OCI-LY1 (cell line): ENCODE measurements around the gene SLC29A1.

Experiments used
- H2AFZ ChIP-seq: fragments of 200-600 bp; sonication (generic), shearing (Covaris generic); 2 replicates; pipeline ENCODE4 v1.6.0; 2014; ENCODE audit warnings: antibody characterized with exemption, mild to moderate bottlenecking, low read length
- H3F3A ChIP-seq: fragments of 200-600 bp; sonication (generic), shearing (Covaris generic); 2 replicates; pipeline ENCODE4 v1.6.0; 2014; ENCODE audit warnings: mild to moderate bottlenecking, antibody characterized with exemption, low read length, moderate library complexity; ENCODE audit not compliant: insufficient read depth
- H3K27ac ChIP-seq: fragments of 200-600 bp; sonication (generic); 2 replicates; pipeline ENCODE4 v1.5.1; 2014; ENCODE audit warnings: low read length, mixed run types, mild to moderate bottlenecking, low read depth; ENCODE audit not compliant: poor library complexity, severe bottlenecking
- H3K27me3 ChIP-seq: fragments of 200-600 bp; sonication (generic); 2 replicates; pipeline ENCODE4 v1.6.0; 2014; ENCODE audit warnings: antibody characterized with exemption, mild to moderate bottlenecking, low read length, moderate library complexity; ENCODE audit not compliant: insufficient read depth
- H3K36me3 ChIP-seq: fragments of 200-600 bp; sonication (generic); 2 replicates; pipeline ENCODE4 v1.6.1; 2014; ENCODE audit warnings: mild to moderate bottlenecking, antibody characterized with exemption, low read length, moderate library complexity, mixed read lengths; ENCODE audit not compliant: insufficient read depth
- H3K4me1 ChIP-seq: fragments of 200-600 bp; sonication (generic); 2 replicates; pipeline ENCODE4 v1.5.1; 2014; ENCODE audit warnings: mild to moderate bottlenecking, low read length, moderate library complexity; ENCODE audit not compliant: insufficient read depth, severe bottlenecking
- H3K4me2 ChIP-seq: fragments of 200-600 bp; sonication (generic), shearing (Covaris generic); 2 replicates; pipeline ENCODE4 v1.6.1; 2014; ENCODE audit warnings: low read length
- H3K4me3 ChIP-seq: fragments of 200-600 bp; sonication (generic); 2 replicates; pipeline ENCODE4 v1.5.1; 2014; ENCODE audit warnings: low read length, low read depth, mild to moderate bottlenecking, mixed read lengths; ENCODE audit not compliant: poor library complexity, severe bottlenecking
- H3K79me2 ChIP-seq: fragments of 200-600 bp; shearing (Covaris generic); 2 replicates; pipeline ENCODE4 v1.6.1; 2016; ENCODE audit warnings: mixed run types, low read length, mixed read lengths; ENCODE audit not compliant: insufficient read depth
- H3K9ac ChIP-seq: fragments of 200-600 bp; sonication (generic), shearing (Covaris generic); 2 replicates; pipeline ENCODE4 v1.6.1; 2014; ENCODE audit warnings: mild to moderate bottlenecking, low read length, mixed read lengths
- H3K9me2 ChIP-seq: fragments of 200-600 bp; sonication (generic), shearing (Covaris generic); 2 replicates; pipeline ENCODE4 v1.6.1; 2014; ENCODE audit warnings: low read depth, mild to moderate bottlenecking, low read length, mixed read lengths
- H3K9me3 ChIP-seq: fragments of 200-600 bp; shearing (Covaris generic); 2 replicates; pipeline ENCODE4 v1.6.1; 2014; ENCODE audit warnings: low read length, mixed read lengths
- H4K20me1 ChIP-seq: fragments of 200-600 bp; sonication (generic), shearing (Covaris generic); 2 replicates; pipeline ENCODE4 v1.6.0; 2016; ENCODE audit warnings: mild to moderate bottlenecking, low read length; ENCODE audit not compliant: insufficient read depth
- EZH2 ChIP-seq: fragments of 200-600 bp; sonication (generic), shearing (Covaris generic); IDR thresholded peaks from 2 replicates; pipeline ENCODE4 v1.8.0; 2017; ENCODE audit warnings: borderline replicate concordance, mixed run types, mild to moderate bottlenecking, antibody characterized with exemption, low read length, moderate library complexity, mixed read lengths
- TF ChIP-seq, protein P1 (sequence below): fragments of 200-600 bp; sonication (generic), shearing (Covaris generic); IDR thresholded peaks from 2 replicates; pipeline ENCODE4 v1.5.1; 2017; ENCODE audit warnings: mild to moderate bottlenecking, antibody characterized with exemption, low read length, moderate library complexity, mixed read lengths

Gene SLC29A1

GRCh38 chr6:44275271-44275748, 51.9 kb downstream of the SLC29A1 start:
- Histone ChIP-seq H3K9me2 (no peaks in the 10 kb centered on the region), H3K9ac (no peak overlapping the region), H3K36me3 (no peaks in the 10 kb centered on the region), H3K4me2 (no peak overlapping the region), H3K27ac (no peak overlapping the region), H3K27me3 (no peaks in the 10 kb centered on the region; the same call in 1 of the 2 replicates), H3F3A (no peaks in the 10 kb centered on the region), H3K9me3 (no peaks in the 10 kb centered on the region), H3K79me2 (no peaks in the 10 kb centered on the region), H4K20me1 (no peaks in the 10 kb centered on the region), H3K4me3 (no peak overlapping the region), H2AFZ (no peak overlapping the region), H3K4me1 (no peaks in the 10 kb centered on the region)
- TF ChIP-seq, protein P1, sequence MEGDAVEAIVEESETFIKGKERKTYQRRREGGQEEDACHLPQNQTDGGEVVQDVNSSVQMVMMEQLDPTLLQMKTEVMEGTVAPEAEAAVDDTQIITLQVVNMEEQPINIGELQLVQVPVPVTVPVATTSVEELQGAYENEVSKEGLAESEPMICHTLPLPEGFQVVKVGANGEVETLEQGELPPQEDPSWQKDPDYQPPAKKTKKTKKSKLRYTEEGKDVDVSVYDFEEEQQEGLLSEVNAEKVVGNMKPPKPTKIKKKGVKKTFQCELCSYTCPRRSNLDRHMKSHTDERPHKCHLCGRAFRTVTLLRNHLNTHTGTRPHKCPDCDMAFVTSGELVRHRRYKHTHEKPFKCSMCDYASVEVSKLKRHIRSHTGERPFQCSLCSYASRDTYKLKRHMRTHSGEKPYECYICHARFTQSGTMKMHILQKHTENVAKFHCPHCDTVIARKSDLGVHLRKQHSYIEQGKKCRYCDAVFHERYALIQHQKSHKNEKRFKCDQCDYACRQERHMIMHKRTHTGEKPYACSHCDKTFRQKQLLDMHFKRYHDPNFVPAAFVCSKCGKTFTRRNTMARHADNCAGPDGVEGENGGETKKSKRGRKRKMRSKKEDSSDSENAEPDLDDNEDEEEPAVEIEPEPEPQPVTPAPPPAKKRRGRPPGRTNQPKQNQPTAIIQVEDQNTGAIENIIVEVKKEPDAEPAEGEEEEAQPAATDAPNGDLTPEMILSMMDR: no peak
- no peak for TF ChIP-seq EZH2

DNA sequence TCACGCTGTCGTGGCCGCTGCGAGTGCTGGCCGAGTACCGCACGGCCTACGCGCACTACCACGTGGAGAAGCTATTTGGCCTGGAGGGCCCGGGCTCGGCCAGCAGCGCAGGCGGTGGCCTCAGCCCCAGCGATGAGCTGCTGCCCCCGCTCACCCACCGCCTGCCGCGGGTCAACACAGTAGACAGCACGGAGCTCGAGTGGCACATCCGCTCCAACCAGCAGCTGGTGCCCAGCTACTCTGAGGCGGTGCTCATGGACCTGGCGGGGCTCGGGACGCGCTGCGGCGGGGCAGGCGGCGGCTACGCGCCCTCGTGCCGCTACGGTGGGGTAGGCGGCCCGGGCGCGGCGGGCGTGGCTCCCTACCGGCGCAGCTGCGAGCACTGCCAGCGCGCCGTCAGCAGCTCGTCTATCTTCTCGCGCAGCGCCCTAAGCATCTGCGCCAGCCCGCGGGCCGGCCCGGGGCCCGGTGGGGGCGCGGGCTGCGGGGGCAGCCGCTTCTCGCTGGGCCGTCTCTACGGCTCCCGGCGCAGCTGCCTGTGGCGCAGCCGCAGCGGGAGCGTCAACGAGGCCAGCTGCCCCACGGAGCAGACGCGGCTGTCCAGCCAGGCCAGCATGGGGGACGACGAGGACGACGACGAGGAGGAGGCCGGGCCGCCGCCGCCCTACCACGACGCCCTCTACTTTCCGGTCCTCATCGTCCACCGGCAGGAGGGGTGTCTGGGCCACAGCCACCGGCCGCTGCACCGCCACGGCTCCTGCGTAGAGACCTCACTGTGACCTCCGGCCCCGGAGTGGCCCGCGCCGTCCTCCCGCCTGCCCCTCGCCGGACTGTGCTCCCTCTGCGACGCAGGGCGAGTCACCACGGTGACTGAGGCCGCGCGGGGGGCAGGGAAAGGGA, 52.6 kb downstream of the SLC29A1 start:
- Histone ChIP-seq H3K4me1 (no peaks in the 10 kb centered on the region), H3K27me3 (no peaks in the 10 kb centered on the region; the same call in 1 of the 2 replicates)

GRCh38 chr6:44276667-44277640, 53.6 kb downstream of the SLC29A1 start:
- no peaks in the 10 kb centered on the region for H3K9me3 ChIP-seq
- no peaks in the 10 kb centered on the region for H3K36me3 ChIP-seq
- H3K27me3 ChIP-seq: no peaks in the 10 kb centered on the region; the same call in 1 of the 2 replicates
- H3K4me1 ChIP-seq: no peaks in the 10 kb centered on the region
- no peak overlapping the region for H3K27ac ChIP-seq
- no peak overlapping the region for H3K4me3 ChIP-seq
- H4K20me1 ChIP-seq: no peaks in the 10 kb centered on the region
- H3F3A ChIP-seq: no peaks in the 10 kb centered on the region
- no peak overlapping the region for H3K4me2 ChIP-seq
- no peak for TF ChIP-seq EZH2
- TF ChIP-seq, protein P1: no peak
- no peak overlapping the region for H2AFZ ChIP-seq
- no peaks in the 10 kb centered on the region for H3K79me2 ChIP-seq
- no peak overlapping the region for H3K9ac ChIP-seq
- H3K9me2 ChIP-seq: no peaks in the 10 kb centered on the region

More for the DNA sequence above, 52.6 kb downstream of the SLC29A1 start:
- Histone ChIP-seq H3K9me2 (no peaks in the 10 kb centered on the region), H3F3A (no peaks in the 10 kb centered on the region), H3K27ac (no peak overlapping the region), H3K9ac (no peak overlapping the region), H3K4me3 (no peak overlapping the region), H3K4me2 (no peak overlapping the region), H3K79me2 (no peaks in the 10 kb centered on the region), H3K36me3 (no peaks in the 10 kb centered on the region), H2AFZ (no peak overlapping the region), H4K20me1 (no peaks in the 10 kb centered on the region), H3K9me3 (no peaks in the 10 kb centered on the region)
- no peak for TF ChIP-seq EZH2
- TF ChIP-seq, protein P1: no peak
